HTERT RPE-1 (cell line): ENCODE data around the gene SLC5A11.
"Not testable (repeated sequence)": the region's sequence is repeated elsewhere in the genome, so short reads cannot be mapped to it uniquely, and the experiment has no call there.

Experiments used
- in situ Hi-C: fragments of 300-500 bp; cut with MboI; formaldehyde crosslinking; loops from 4 replicates; pipeline ENCODE4 v1.14.3; 2020; ENCODE audit warnings: low sequenced_read_pairs

Gene SLC5A11

DNA sequence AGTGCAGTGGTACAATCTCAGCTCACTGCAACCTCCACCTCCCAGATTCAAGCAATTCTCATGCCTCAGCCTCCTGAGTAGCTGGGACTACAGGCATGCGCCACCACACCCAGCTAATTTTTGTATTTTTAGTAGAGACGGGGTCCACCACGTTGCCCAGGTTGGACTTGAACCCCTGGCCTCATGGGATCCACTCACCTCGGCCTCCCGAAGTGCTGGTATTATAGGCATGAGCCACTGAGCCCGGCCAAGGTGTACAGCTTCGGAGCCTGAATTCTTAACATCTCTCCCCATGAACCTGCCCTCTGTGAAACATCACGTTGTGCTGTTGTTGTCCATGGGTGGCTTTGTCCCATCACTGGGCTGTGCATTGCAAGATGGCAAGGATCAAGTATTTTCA lies 11.1 kb downstream of the SLC5A11 start:
- in situ Hi-C loops: not testable (repeated sequence)

DNA sequence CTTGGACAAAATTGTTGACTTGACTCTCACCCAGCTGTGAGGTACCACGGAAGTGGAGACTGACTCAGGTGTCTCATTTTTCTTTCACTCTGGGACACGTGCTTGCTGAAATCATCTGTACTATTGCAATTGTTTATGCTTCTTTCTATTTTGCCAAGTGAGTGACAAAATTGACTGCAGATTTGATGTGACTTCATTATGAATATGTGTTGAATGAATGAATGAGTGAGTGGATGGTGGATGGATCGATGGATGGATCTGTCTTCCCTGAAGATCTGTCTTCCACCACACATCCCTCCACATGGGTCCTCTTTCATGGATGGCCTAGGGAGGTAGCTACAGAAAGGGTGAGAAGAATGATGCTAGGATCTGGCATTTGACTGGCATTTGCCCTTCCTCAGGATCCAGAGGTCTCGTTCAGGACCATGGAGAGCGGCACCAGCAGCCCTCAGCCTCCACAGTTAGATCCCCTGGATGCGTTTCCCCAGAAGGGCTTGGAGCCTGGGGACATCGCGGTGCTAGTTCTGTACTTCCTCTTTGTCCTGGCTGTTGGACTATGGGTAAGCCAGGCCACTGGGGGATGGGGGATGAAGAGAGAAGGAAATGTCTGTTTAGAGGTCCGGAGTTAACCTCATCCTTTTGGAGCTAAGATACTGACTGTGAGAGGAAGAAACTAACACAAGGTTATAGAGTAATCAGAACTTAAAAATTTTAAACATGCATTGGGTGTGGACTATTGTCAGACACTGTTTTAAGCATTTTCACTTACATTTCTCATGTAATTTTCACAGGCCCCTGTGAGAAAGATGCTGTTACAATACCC lies 12.7 kb downstream of the SLC5A11 start:
- in situ Hi-C loops: no loop called here

DNA sequence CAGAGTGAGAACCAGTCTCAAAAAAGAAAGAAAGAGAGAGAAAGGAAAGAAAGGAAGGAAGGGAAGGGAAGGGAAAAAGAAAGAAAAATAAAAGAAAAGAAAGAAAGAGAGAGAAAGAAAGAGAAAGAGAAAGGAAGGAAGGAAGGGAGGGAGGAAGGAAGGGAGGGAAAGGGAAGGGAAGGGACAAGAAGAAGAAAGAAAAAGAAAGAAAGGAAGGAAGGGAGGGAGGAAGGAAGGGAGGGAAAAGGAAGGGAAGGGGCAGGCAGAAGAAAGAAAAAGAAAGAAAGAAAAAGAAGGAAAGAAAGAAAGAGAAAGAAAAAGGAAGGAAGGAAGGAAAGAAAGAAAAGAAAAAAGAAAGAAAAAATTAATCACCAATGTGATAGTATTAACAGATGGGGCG lies 15.7 kb downstream of the SLC5A11 start:
- in situ Hi-C loops: no loop called here

DNA sequence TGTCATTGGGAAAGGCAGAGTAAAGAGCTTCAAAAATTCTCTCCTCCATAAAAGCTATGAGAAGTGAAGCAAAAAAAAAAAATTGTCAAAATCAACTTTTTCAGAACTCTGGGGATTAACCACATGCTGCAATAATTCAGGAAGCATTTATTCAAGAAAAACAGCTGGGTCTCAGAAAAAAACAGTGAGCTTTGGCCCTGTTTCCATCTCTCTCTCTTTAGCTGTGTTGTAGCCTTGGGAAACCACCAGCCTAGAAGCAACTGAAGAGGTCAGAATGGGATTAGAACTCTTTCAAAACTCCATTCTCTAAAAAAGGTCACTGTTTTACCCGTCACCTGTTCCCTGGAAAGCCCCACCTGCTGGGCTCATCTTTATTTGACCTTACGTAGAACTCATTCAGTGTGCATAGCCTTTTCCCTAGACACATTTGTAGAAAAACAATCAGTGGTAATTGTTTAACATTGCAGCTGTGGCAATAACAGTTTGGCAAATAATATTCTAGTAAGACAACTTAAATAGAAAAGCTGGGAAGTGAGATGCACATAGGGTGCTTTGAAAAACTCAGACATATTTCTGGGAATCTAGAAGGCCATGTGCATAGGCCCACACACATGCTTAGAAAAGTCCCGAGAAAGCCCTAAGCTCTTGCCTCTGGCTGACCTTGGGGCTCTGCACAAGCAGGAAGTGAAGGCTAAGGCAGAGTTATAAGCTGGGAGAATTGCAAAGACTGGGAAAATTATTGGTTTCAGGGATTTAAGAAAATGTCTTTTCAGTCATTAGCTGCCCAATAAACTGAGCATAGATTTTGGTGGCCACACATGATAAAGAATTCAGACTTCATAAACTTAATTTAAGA lies 18.0 kb downstream of the SLC5A11 start:
- in situ Hi-C loops: no loop called here

DNA sequence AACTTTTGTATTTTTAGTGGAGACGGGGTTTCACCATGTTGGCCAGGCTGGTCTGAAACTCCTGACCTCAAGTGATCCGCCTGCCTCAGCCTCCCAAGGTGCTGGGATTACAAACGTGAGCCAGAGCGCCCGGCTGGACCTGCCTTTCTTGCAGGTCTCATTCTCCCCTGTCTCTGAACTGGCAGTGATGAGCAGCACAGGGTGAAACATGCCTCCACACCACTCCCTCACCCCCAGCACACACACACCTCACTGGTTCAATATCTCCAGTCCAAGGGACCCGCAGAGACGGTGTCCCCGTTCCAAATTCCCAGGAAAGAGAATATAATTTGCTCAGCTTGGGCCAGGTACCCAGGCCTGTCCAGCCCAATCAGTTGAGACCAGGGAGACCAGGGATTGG lies 23.3 kb downstream of the SLC5A11 start:
- in situ Hi-C loops: no loop called here

DNA sequence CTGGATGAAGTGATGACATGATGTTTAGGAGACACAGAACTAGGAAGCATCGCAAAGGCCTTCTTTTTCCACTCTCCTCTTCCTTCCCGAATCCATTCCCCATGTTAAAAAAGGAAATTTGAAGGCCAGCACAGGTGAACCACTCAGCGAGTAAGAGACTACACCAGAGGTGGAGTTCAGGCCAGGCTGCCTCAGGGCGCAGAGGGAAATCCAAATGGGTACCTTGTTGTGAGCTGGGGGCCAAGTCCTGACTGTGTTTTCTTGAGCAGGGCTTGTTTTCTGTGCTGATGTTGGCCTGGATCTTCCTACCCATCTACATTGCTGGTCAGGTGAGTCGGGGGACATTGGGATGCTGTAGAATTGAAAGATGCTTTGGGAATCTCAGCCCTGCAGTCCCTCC lies 26.1 kb downstream of the SLC5A11 start:
- in situ Hi-C loops: no loop called here

DNA sequence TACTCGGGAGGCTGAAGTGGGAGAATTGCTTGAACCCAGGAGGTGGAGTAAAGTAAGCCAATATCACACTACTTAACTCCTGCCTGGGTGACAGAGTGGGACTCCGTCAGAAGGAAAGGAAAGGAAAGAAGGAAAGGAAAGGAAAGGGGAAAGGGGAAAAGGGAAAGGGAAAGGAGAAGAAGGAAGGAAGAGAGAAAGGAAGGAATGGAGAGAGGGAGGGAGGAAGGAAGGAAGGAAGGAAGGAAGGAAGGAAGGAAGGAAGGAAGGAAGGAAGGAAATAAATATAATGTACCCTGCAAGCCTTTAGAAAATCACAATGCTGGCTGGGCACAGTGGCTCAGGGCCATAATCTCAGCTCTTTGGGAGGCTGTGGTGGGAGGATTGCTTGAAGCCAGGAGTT lies 27.3 kb downstream of the SLC5A11 start:
- in situ Hi-C loops: no loop called here

DNA sequence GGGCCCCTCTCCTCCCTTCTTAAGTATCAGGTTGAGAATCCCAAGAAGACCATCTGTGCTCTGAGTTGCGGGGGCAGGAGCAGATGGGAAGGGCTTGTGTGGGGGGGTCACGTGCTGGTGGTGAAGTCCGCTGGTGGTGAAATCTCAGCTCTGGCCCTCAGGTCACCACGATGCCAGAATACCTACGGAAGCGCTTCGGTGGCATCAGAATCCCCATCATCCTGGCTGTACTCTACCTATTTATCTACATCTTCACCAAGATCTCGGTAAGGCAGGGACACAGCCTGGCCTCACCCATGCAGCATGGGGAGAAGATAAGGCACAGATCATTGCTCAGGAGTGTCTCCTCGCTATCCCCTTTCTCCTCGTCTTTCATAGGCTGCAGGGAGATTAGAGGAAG lies 29.7 kb downstream of the SLC5A11 start:
- in situ Hi-C loops: no loop called here

DNA sequence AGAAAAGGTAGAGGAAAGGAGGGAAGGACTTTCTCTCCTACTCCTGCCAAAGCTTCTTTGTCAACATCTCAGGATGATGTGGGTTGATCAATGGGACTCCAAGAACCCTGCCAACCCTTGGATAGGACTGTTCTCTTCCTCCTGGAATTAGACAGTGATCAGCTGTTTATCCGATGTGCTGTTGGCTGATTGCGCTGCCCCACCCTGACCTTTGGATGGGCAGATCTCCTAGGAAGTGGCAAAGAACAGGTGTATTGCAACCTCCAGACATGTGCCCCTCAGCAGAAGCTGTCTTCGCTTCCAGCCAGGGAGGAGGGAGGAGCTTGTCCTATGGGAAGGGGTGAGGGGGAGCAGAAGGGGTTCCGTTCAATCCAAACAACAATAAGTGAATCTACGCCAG lies 30.5 kb downstream of the SLC5A11 start:
- in situ Hi-C loops: no loop called here

DNA sequence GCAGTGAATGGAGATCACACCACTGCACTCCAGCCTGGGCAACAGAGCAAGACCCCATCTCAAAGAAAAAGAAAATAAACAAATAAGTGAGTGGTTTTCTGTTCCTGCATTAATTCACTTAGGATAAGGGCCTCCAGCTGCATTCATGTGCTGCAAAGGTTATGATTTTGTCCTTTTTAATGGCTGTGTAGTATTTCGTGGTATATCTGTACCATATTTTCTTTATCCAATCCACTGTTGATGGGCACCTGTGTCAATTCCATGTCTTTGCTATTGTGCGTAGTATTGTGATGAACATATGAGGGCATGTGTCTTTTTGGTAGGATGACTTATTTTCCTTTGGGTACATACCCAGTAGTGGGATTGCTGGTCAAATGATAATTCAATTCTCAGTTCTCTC lies 33.9 kb downstream of the SLC5A11 start:
- in situ Hi-C loops: no loop called here

DNA sequence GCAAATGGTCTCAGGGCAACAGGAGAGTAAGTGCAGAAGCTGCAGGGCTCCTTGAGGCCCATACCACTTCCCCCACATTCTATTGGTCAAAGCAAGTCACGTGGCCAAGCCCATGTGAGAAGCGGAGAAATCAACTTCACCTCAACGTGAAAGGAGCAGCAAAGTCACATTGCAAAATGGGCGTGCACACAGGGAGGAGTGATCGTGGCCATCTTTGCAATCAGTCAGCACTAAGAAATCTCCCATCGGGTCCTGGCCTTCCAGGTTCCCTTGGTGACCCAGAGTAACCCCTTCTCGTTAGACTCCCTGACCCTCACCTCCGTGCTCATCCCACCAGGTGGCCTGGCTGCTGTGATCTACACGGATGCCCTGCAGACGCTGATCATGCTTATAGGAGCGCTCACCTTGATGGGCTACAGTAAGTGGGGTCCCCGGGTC lies 38.0 kb downstream of the SLC5A11 start:
- in situ Hi-C loops: no loop called here

DNA sequence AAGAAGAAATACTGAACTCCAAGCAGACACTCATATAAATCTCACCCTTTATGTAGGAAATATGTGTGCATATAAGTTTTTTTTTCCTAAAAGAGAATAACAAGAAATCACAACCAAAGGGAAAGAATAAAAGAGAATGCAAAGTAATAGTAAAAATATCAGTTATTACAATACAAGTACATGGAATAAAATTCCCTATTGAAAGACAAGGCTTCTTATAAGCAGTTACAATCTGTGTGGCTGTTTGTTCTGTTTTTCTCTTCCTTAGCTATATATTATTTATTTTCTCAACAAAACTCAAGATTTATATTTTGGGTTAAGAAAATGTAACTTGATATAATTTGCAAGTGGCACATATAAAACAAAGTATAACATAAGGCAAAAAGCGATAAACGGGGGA lies 41.7 kb downstream of the SLC5A11 start:
- in situ Hi-C loops: no loop called here

DNA sequence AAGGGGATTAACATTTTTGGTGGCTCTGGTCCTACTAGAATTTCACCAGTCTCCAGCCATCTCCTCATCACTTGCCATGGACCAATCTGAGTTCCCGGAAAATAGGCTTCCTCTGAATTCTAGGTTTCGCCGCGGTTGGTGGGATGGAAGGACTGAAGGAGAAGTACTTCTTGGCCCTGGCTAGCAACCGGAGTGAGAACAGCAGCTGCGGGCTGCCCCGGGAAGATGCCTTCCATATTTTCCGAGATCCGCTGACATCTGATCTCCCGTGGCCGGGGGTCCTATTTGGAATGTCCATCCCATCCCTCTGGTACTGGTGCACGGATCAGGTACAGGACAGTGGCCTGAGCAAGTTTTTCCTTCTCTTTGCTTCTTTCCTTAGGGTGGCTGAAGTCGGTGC lies 45.0 kb downstream of the SLC5A11 start:
- in situ Hi-C loops: no loop called here

DNA sequence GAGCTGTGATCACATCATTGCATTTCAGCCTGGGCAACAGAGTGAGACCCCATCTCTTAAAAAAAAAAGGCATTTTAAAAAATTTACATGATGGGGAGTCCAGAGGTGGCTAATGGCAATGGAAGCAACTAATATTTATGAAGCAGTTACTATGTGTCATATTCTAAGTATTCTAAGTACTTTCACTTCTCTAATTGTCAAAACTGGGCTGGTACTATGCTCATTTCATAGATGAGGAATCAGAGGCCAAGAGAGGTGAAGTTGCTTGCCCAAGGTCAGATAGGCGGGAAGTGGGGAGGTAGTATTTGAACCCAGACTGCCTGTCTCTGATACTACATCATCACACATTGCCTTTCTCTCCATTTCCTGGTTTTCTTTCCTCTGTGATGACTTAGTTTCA lies 50.7 kb downstream of the SLC5A11 start:
- in situ Hi-C loops: no loop called here

DNA sequence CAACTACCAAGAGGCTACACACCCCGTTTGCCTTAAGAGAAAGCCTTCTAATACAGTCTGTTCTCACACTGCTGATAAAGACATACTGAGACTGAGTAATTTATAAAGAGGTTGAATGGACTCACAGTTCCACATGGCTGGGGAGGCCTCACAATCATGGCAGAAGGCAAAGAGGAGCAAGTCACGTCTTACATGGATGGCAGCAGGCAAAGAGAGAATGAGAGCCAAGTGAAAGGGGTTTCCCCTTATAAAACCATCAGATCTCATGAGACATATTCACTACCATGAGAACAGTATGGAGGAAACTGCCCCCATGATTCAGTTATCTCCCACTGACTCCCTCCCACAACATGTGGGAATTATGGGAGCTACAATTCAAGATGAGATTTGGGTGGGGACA lies 51.8 kb downstream of the SLC5A11 start:
- in situ Hi-C loops: not testable (repeated sequence)

DNA sequence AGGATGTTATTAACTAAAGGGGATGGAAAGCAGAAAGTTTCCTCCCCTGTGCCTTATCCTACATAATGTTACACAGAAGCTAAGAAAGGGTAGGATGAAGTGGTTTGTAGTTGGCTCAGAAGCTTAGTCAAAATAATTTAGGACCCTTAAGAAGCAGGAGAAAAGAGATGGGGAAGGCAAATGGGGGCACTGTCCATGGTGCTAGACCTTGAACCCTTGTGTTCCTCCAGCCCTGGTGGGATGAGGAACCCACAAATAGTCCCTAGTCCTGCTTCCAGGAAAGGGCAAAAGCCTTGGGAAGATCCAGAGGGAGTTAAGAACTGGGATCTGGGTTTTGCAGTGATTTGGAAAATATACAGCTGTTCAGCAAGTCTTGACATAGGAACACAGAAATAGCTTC lies 54.5 kb downstream of the SLC5A11 start:
- in situ Hi-C loops: no loop called here

DNA sequence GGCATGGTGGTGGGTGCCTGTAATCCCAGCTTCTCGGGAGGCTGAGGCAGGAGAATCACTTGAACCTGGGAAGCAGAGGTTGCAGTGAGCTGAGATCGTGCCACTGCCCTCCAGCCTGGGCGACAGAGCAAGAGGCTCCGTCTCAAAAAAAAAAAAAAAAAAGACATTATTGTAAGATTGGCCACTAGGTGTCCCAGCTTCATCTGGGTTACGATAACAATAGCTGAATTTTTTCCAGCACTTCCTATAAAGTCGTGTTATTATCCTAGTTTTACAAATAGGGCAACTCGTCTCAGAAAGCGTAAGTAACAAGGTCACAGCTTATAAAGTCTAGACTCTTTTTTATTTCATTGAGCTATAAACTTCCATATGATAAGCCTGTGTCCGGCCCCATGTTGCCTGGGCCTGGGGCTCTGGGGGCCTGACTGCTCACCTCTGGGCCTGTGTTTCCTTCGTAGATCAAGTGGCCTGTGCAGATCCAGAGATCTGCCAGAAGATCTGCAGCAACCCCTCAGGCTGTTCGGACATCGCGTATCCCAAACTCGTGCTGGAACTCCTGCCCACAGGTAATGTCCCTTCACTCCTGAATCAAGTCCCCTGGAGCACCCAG lies 60.5 kb downstream of the SLC5A11 start:
- in situ Hi-C loops: no loop called here

DNA sequence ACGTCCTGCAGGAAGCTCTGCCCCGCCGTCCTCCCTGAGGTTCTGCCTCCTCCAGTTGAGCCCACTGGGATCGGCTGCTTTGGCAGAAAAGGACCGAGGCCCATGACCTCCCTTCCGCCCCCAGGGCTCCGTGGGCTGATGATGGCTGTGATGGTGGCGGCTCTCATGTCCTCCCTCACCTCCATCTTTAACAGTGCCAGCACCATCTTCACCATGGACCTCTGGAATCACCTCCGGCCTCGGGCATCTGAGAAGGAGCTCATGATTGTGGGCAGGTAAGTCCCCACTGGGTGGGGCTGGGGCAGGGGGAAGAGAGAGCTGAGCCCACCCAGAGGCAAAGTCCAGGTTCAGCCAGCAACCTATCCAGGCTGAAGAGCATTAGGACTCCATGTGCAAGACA lies 61.1 kb downstream of the SLC5A11 start:
- in situ Hi-C loops: no loop called here

DNA sequence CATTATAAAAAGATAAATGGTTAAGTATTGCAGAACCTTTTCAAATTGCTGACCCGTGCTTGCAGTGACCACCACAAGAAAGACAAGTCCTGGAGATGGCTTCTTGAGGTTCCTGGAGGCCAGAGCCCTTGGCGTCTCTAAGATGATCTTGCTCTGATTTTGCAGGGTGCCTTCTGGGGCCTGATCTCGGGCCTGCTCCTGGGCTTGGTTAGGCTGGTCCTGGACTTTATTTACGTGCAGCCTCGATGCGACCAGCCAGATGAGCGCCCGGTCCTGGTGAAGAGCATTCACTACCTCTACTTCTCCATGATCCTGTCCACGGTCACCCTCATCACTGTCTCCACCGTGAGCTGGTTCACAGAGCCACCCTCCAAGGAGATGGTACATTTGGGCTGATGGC lies 63.0 kb downstream of the SLC5A11 start:
- in situ Hi-C loops: no loop called here

DNA sequence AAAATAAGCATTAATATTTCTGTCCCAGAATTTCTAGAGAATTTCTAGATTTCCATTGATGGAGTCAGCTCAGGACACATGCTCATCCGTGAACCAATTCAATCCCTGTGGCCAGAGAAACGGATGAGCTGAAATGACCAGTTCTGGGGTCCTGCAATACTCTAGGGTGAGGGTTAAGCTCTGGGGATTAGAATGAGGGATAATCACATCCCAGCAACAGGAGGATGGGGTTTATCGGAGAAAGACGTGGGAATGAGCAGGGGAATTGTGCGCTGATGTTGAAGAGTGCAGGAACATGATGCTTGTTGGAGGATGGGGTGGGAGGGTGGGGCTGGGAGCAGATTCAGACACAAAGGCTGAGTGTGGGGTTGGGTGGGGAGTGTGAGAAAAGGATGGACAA lies 64.1 kb downstream of the SLC5A11 start:
- in situ Hi-C loops: no loop called here

DNA sequence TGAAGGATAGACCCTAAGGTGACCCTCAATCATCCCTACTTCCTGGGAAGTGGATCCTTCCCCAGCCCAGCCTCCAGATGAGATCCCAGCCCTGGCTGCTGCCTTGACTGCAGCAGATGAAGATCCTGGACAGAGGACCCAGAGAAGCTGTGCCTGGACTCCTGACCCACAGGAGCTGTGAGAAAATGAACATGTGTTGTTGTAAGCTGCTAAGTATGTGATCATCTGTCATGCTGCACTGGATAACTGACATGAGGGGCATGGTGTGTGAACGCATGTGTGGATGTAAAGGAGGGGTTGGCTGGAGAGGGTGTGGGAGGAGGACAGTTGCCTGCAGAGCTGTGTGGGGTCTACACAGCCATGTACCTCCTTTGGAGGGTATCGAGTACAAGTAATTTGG lies 69.3 kb downstream of the SLC5A11 start:
- in situ Hi-C loops: no loop called here

DNA sequence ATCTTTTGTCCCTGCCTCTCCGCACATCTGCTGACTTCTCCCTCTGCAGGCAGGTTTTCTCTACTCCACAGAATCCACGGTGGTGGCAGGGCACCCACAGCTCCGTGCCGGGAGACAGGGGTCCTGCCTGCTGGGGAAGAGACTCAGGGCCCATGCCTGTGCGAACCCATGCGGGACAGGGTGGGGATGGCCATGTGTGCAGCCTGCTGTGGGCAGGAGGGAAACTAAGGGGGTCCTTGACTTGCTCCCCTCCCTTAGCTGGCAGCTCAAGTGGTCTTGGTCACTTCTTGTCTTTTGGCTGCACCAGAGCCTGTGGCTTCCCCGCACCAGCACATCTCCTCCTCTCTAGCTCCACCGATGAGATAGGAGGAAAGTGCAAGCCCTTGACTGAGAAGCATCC lies 69.8 kb downstream of the SLC5A11 start:
- in situ Hi-C loops: no loop called here
